Measurements from ENCODE around the gene PDE4D. TPM values are rescaled to one million over a fixed set of nuclear protein-coding genes. Genes with fewer than 3 reads are reported as not detected.

The PDE4D gene
- total RNA-seq, 4 donors from 2014 or later, result 35.0 to 121 (median 63.4) TPM

GRCh38 chr5:59193616-59194319 lies 699.8 kb downstream of the PDE4D start:
- Histone ChIP-seq H3K4me3 (no peak overlapping the region), H3K9me3 (no peaks in the 10 kb centered on the region), H3K27ac (peak overlapping the region in 1 of 4 donors; percentile 10), H3K27me3 (no peaks in the 10 kb centered on the region), H3K36me3 (no peaks in the 10 kb centered on the region), H3K4me1 (peaks cover 0 to 42% (median 3%) of the 10 kb centered on the region in 3 donors)
- peak; percentile 55 for TF ChIP-seq POLR2AphosphoS5 (IDR thresholded peaks at IDR 0.05)
- TF ChIP-seq CTCF (IDR thresholded peaks at IDR 0.05), result no peak
- peak; percentile 46 for ATAC-seq
- WGBS, 2 donors (ENCODE audit: low coverage in 1 of 2), result 14 to 27% methylated on average over 1 to 3 of the region's 3 CpGs

GRCh38 chr5:59190746-59191145 lies 702.8 kb downstream of the PDE4D start:
- WGBS, 2 donors (ENCODE audit: low coverage in 1 of 2), result 57 to 75% methylated on average over 1 of the region's 1 CpG
- H3K36me3 ChIP-seq, result no peaks in the 10 kb centered on the region
- H3K9me3 ChIP-seq, result no peaks in the 10 kb centered on the region
- no peak overlapping the region for H3K4me3 ChIP-seq
- peaks cover 0 to 55% (median 5%) of the 10 kb centered on the region in 3 donors for H3K4me1 ChIP-seq
- TF ChIP-seq EP300 (IDR thresholded peaks at IDR 0.05) (no peak), POLR2A (IDR thresholded peaks at IDR 0.05) (no peak), CTCF (IDR thresholded peaks at IDR 0.05) (no peak), POLR2AphosphoS5 (IDR thresholded peaks at IDR 0.05) (no peak)
- H3K27ac ChIP-seq, result no peak overlapping the region
- H3K27me3 ChIP-seq, result no peaks in the 10 kb centered on the region
- no peak for ATAC-seq

GRCh38 chr5:59189472-59190244 lies 703.9 kb downstream of the PDE4D start:
- no peak for TF ChIP-seq POLR2AphosphoS5 (IDR thresholded peaks at IDR 0.05)
- no peak for TF ChIP-seq POLR2A (IDR thresholded peaks at IDR 0.05)
- TF ChIP-seq EP300 (IDR thresholded peaks at IDR 0.05), result no peak
- TF ChIP-seq CTCF (IDR thresholded peaks at IDR 0.05), result no peak
- Histone ChIP-seq H3K4me1 (peaks cover 0 to 56% (median 5%) of the 10 kb centered on the region in 3 donors), H3K4me3 (no peak overlapping the region), H3K27ac (peak overlapping the region; percentile 21 to 55 (median 50)), H3K36me3 (no peaks in the 10 kb centered on the region), H3K27me3 (no peaks in the 10 kb centered on the region), H3K9me3 (no peaks in the 10 kb centered on the region)
- 51 to 63% methylated on average over 5 to 6 of the region's 7 CpGs for WGBS, 2 donors (ENCODE audit: low coverage in 1 of 2)
- ATAC-seq, result no peak

GRCh38 chr5:59188419-59189225 lies 704.9 kb downstream of the PDE4D start:
- Histone ChIP-seq H3K27ac (peak overlapping the region; percentile 5 to 56 (median 43)), H3K27me3 (no peaks in the 10 kb centered on the region), H3K4me3 (peak overlapping the region; percentile 27 to 35), H3K36me3 (peaks cover 0 to 5% of the 10 kb centered on the region in 2 donors), H3K9me3 (no peaks in the 10 kb centered on the region), H3K4me1 (peaks cover 0 to 51% (median 2%) of the 10 kb centered on the region in 3 donors)
- WGBS, 2 donors (ENCODE audit: low coverage in 1 of 2), result 12 to 13% methylated on average over 16 of the region's 16 CpGs
- TF ChIP-seq POLR2AphosphoS5 (IDR thresholded peaks at IDR 0.05), result peak; percentile 19
- no peak for TF ChIP-seq EP300 (IDR thresholded peaks at IDR 0.05)
- TF ChIP-seq CTCF (IDR thresholded peaks at IDR 0.05), result peak; percentile 82 to 89 (median 84)
- peak; percentile 79 for ATAC-seq
